Activated B cell treated with CpG ODN at 0.5 μM for 24 hours (primary cell): ENCODE measurements around the gene MBNL1. TPM values are rescaled to one million over a fixed set of nuclear protein-coding genes. Genes with fewer than 3 reads are reported as not detected.
"Not testable (repeated sequence)": the region's sequence is repeated elsewhere in the genome, so short reads cannot be mapped to it uniquely, and the experiment has no call there.

ENCODE experiments used
- ATAC-seq: fragments of 200-7000 bp; cut with Tn5 transposase; one replicate; pipeline ENCODE4 v1.10.0; 2021; ENCODE audit warnings: low read depth, mild to moderate bottlenecking, moderate library complexity
- CTCF ChIA-PET: fragments of 350-600 bp; sonication (Branson Sonifier 250); formaldehyde crosslinking; loops from one replicate; lab custom pipeline; 2021; ENCODE audit warnings: antibody characterized with exemption; lab: Charles Lee
- POLR2A ChIA-PET: fragments of 350-600 bp; sonication (Branson Sonifier 250); formaldehyde crosslinking; loops from one replicate; lab custom pipeline; 2021; ENCODE audit warnings: antibody characterized with exemption; lab: Charles Lee
- DNase-seq: peaks from one replicate; pipeline ENCODE4 v3.0.0; 2022
- H3K27ac Mint-ChIP-seq: one replicate; pipeline ENCODE4 v1.8.0; 2020; ENCODE audit warnings: mixed read lengths
- H3K27me3 Mint-ChIP-seq: one replicate; pipeline ENCODE4 v1.8.0; 2021; ENCODE audit warnings: mixed read lengths
- H3K36me3 Mint-ChIP-seq: one replicate; pipeline ENCODE4 v1.8.0; 2021; ENCODE audit warnings: low read depth, mixed read lengths
- H3K4me1 Mint-ChIP-seq: one replicate; pipeline ENCODE4 v1.8.0; 2021; ENCODE audit warnings: mixed read lengths
- H3K4me3 Mint-ChIP-seq: one replicate; pipeline ENCODE4 v1.8.0; 2020; ENCODE audit warnings: mild to moderate bottlenecking, mixed read lengths
- H3K9me3 Mint-ChIP-seq: one replicate; pipeline ENCODE4 v1.8.0; 2020; ENCODE audit warnings: mixed read lengths
- CTCF ChIP-seq: fragments of 200-600 bp; IDR thresholded peaks from one replicate; pipeline ENCODE4 v1.8.0; 2022; ENCODE audit warnings: antibody characterized with exemption, mild to moderate bottlenecking
- intact Hi-C: fragments of 100-400 bp; cut with micrococcal nuclease; formaldehyde crosslinking; loops from one replicate; pipeline ENCODE4 v1.15.1; 2024
- total RNA-seq: library from RNA; stranded (reverse); gene quantifications from 2 replicates; pipeline ENCODE4 v1.2.3, GENCODE V29; 2022

The MBNL1 gene
- total RNA-seq, 1 donor from 2014 or later, result 561 TPM

GRCh38 chr3:152396867-152397266 is 128.1 kb downstream of the MBNL1 start:
- Mint-ChIP-seq H3K27ac (no peak overlapping the region), H3K4me3 (no peak overlapping the region), H3K4me1 (peaks cover 60% of the 10 kb centered on the region), H3K27me3 (no peaks in the 10 kb centered on the region), H3K36me3 (peaks cover 61% of the 10 kb centered on the region), H3K9me3 (no peaks in the 10 kb centered on the region)
- ChIA-PET POLR2A (no interaction called here), CTCF (no interaction called here)
- TF ChIP-seq CTCF, result no peak
- intact Hi-C loops, result no loop called here
- ATAC-seq (no peak), DNase-seq (no peak)

DNA sequence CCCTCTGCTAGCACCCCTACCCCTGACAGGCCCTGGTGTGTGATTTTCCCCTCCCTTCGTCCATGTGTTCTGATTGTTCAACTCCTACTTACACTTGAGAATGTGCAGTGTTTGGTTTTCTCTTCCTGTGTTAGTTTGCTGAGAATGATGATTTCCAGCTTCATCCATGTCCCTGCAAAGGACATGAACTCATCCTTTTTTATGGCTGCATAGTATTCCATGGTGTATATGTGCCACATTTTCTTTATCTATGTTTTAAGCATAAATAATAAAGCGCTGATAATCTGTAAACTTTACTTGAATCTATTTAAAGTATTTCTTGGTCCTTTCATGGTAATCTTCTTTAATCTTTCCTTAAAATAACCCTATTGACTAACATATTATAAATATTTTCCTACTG is 128.6 kb downstream of the MBNL1 start:
- intact Hi-C loops, H3K9me3 Mint-ChIP-seq, DNase-seq, H3K4me3 Mint-ChIP-seq, H3K27ac Mint-ChIP-seq, POLR2A ChIA-PET, CTCF ChIA-PET, ATAC-seq, H3K27me3 Mint-ChIP-seq: not testable (repeated sequence)
- Mint-ChIP-seq H3K36me3 (peaks cover 61% of the 10 kb centered on the region), H3K4me1 (peaks cover 64% of the 10 kb centered on the region)

DNA sequence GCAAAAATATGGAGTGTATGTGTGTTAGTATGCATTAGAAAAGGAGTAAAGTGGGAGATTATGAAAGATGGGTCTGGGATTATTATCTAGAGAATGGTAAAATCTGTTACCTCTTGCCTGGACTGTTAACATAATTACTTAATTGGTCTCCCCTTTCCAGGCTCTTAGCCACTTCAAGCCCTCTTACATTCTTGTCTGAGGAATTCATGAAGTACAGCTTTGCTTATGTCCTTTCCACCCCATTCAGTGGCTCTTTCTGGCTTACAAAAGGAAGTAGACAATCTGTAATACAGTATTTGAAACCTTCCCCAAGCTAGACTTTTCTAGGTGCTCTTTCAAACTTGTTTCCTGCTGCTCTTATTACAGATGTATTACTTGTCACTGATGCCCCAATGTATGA is 129.8 kb downstream of the MBNL1 start:
- TF ChIP-seq CTCF, result no peak
- CTCF ChIA-PET, result interaction anchor here (0.8 to 2.5 kb wide), 2 partner anchors 215 to 326 kb away, joined by 3 to 7 read pairs; no protein-coding TSS in a partner anchor
- intact Hi-C loops, result loop anchor here (2.0 kb wide), 1 partner anchor 14 kb away; no protein-coding TSS in a partner anchor
- no peaks in the 10 kb centered on the region for H3K27me3 Mint-ChIP-seq
- no peaks in the 10 kb centered on the region for H3K9me3 Mint-ChIP-seq
- DNase-seq (no peak), ATAC-seq (no peak)
- no peak overlapping the region for H3K4me3 Mint-ChIP-seq
- H3K4me1 Mint-ChIP-seq, result peaks cover 66% of the 10 kb centered on the region
- POLR2A ChIA-PET, result interaction anchor here (1.1 to 1.2 kb wide), 2 partner anchors 8 to 205 kb away, joined by 3 to 4 read pairs; no protein-coding TSS in a partner anchor
- peaks cover 65% of the 10 kb centered on the region for H3K36me3 Mint-ChIP-seq
- H3K27ac Mint-ChIP-seq, result peak overlapping the region; percentile 1

GRCh38 chr3:152399374-152399773 is 130.6 kb downstream of the MBNL1 start:
- H3K4me3 Mint-ChIP-seq, result no peak overlapping the region
- intact Hi-C loops, result loop anchor here (2.0 kb wide), 1 partner anchor 15 kb away; no protein-coding TSS in a partner anchor

DNA sequence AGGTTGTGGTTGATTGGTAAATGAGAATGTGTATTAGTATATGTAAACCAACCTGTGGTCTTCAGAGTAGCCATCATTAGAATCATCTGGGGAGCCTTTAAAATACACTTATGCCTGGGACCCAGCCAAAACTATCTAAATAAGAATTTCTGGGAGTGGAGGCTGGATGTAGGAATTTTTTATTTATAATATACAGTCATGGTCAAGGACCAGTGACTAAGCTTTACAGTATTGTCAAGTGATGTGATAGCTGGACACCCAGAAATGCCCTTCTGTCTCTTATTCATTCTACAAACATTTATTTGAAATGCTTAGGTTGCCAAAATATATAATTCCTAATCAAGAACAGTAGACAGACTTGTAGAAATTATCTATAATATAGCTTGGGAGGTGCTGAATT is 132.2 kb downstream of the MBNL1 start:
- H3K4me3 Mint-ChIP-seq, result no peak overlapping the region
- H3K36me3 Mint-ChIP-seq, result peaks cover 59% of the 10 kb centered on the region
- H3K9me3 Mint-ChIP-seq, result no peaks in the 10 kb centered on the region
- no peak for TF ChIP-seq CTCF
- peaks cover 79% of the 10 kb centered on the region for H3K4me1 Mint-ChIP-seq
- H3K27ac Mint-ChIP-seq, result peak overlapping the region; percentile 35
- DNase-seq (no peak), ATAC-seq (no peak)
- ChIA-PET CTCF (no interaction called here), POLR2A (no interaction called here)
- no peaks in the 10 kb centered on the region for H3K27me3 Mint-ChIP-seq
- intact Hi-C loops, result loop anchor here (2.0 kb wide), 1 partner anchor 14 kb away; no protein-coding TSS in a partner anchor

More at GRCh38 chr3:152399374-152399773, 130.6 kb downstream of the MBNL1 start:
- TF ChIP-seq CTCF, result no peak
- ATAC-seq, result no peak
- DNase-seq, result no peak
- ChIA-PET CTCF (interaction anchor here (0.9 to 2.5 kb wide), 4 partner anchors 9 to 256 kb away, joined by 3 to 7 read pairs (median 3); no protein-coding TSS in a partner anchor), POLR2A (interaction anchor here (0.6 to 1.2 kb wide), 6 partner anchors 9 to 206 kb away, joined by 3 to 6 read pairs (median 4); no protein-coding TSS in a partner anchor)
- peaks cover 64% of the 10 kb centered on the region for H3K36me3 Mint-ChIP-seq
- no peaks in the 10 kb centered on the region for H3K9me3 Mint-ChIP-seq
- H3K27ac Mint-ChIP-seq, result peak overlapping the region; percentile 42
- no peaks in the 10 kb centered on the region for H3K27me3 Mint-ChIP-seq
- peaks cover 73% of the 10 kb centered on the region for H3K4me1 Mint-ChIP-seq
